ENCODE data around the gene ZNF532.
"Not testable (repeated sequence)": the region's sequence is repeated elsewhere in the genome, so short reads cannot be mapped to it uniquely, and the experiment has no call there.

Gene ZNF532

GRCh38 chr18:58842978-58843687, 21.5 kb upstream of the ZNF532 start:
- Mint-ChIP-seq H3K4me1 (no peaks in the 10 kb centered on the region), H3K27me3 (peaks cover 92% of the 10 kb centered on the region), H3K4me3 (no peak overlapping the region), H3K36me3 (no peaks in the 10 kb centered on the region), H3K9me3 (no peaks in the 10 kb centered on the region), H3K27ac (no peak overlapping the region)
- CTCF ChIA-PET = no interaction called here
- DNase-seq = no peak

GRCh38 chr18:58843688-58844035, 21.0 kb upstream of the ZNF532 start:
- Mint-ChIP-seq H3K9me3 (no peaks in the 10 kb centered on the region), H3K27ac (no peak overlapping the region), H3K27me3 (peaks cover 92% of the 10 kb centered on the region), H3K36me3 (no peaks in the 10 kb centered on the region), H3K4me3 (no peak overlapping the region), H3K4me1 (no peaks in the 10 kb centered on the region)
- DNase-seq = no peak
- CTCF ChIA-PET = no interaction called here

GRCh38 chr18:58844871-58845270, 19.8 kb upstream of the ZNF532 start:
- Mint-ChIP-seq H3K4me3 (no peak overlapping the region), H3K27me3 (peaks cover 90% of the 10 kb centered on the region), H3K36me3 (no peaks in the 10 kb centered on the region), H3K4me1 (no peaks in the 10 kb centered on the region), H3K9me3 (no peaks in the 10 kb centered on the region), H3K27ac (no peak overlapping the region)
- CTCF ChIA-PET = no interaction called here
- DNase-seq = no peak

GRCh38 chr18:58845928-58846724, 18.6 kb upstream of the ZNF532 start:
- H3K4me3 Mint-ChIP-seq = no peak overlapping the region
- H3K36me3 Mint-ChIP-seq = no peaks in the 10 kb centered on the region
- no peaks in the 10 kb centered on the region for H3K4me1 Mint-ChIP-seq
- CTCF ChIA-PET = interaction anchor here (0.7 kb wide), 1 partner anchor 325 kb away, joined by 3 read pairs; no protein-coding TSS in a partner anchor
- no peaks in the 10 kb centered on the region for H3K9me3 Mint-ChIP-seq
- peaks cover 89% of the 10 kb centered on the region for H3K27me3 Mint-ChIP-seq
- no peak for DNase-seq
- H3K27ac Mint-ChIP-seq = no peak overlapping the region

- Mint-ChIP-seq H3K9me3 (no peaks in the 10 kb centered on the region), H3K4me3 (no peak overlapping the region), H3K27me3 (peaks cover 81% of the 10 kb centered on the region), H3K36me3 (no peaks in the 10 kb centered on the region), H3K4me1 (no peaks in the 10 kb centered on the region), H3K27ac (no peak overlapping the region)
- no peak for DNase-seq
- CTCF ChIA-PET = no interaction called here
These were observed 17.1 kb upstream of the ZNF532 start for GRCh38 chr18:58847383-58848071.

GRCh38 chr18:58848685-58849084, 16.0 kb upstream of the ZNF532 start:
- H3K36me3 Mint-ChIP-seq = no peaks in the 10 kb centered on the region
- H3K9me3 Mint-ChIP-seq = no peaks in the 10 kb centered on the region
- no peak overlapping the region for H3K27ac Mint-ChIP-seq
- H3K27me3 Mint-ChIP-seq = peaks cover 81% of the 10 kb centered on the region
- CTCF ChIA-PET = no interaction called here
- no peak overlapping the region for H3K4me3 Mint-ChIP-seq
- H3K4me1 Mint-ChIP-seq = no peaks in the 10 kb centered on the region
- DNase-seq = no peak

- no peak for DNase-seq
- Mint-ChIP-seq H3K4me1 (no peaks in the 10 kb centered on the region), H3K27ac (no peak overlapping the region), H3K27me3 (peaks cover 63% of the 10 kb centered on the region), H3K9me3 (no peaks in the 10 kb centered on the region), H3K4me3 (no peak overlapping the region), H3K36me3 (no peaks in the 10 kb centered on the region)
- CTCF ChIA-PET = no interaction called here
These were observed 13.7 kb upstream of the ZNF532 start for GRCh38 chr18:58850786-58851469.

- peaks cover 54% of the 10 kb centered on the region for H3K27me3 Mint-ChIP-seq
These were observed 12.8 kb upstream of the ZNF532 start for GRCh38 chr18:58851856-58852255.

GRCh38 chr18:58852629-58853028, 12.0 kb upstream of the ZNF532 start:
- Mint-ChIP-seq H3K36me3 (no peaks in the 10 kb centered on the region), H3K9me3 (no peaks in the 10 kb centered on the region), H3K4me1 (no peaks in the 10 kb centered on the region), H3K4me3 (no peak overlapping the region), H3K27ac (no peak overlapping the region), H3K27me3 (peaks cover 46% of the 10 kb centered on the region)
- DNase-seq = no peak
- CTCF ChIA-PET = no interaction called here

More at GRCh38 chr18:58851856-58852255, 12.8 kb upstream of the ZNF532 start:
- Mint-ChIP-seq H3K27ac (no peak overlapping the region), H3K4me1 (no peaks in the 10 kb centered on the region), H3K9me3 (no peaks in the 10 kb centered on the region), H3K36me3 (no peaks in the 10 kb centered on the region), H3K4me3 (no peak overlapping the region)
- no peak for DNase-seq
- CTCF ChIA-PET = no interaction called here

GRCh38 chr18:58853561-58853960, 11.1 kb upstream of the ZNF532 start:
- Mint-ChIP-seq H3K27me3 (peaks cover 42% of the 10 kb centered on the region), H3K4me1 (no peaks in the 10 kb centered on the region), H3K4me3 (no peak overlapping the region), H3K9me3 (no peaks in the 10 kb centered on the region), H3K36me3 (no peaks in the 10 kb centered on the region), H3K27ac (no peak overlapping the region)
- CTCF ChIA-PET = no interaction called here
- no peak for DNase-seq

- H3K4me3 Mint-ChIP-seq, DNase-seq, CTCF ChIA-PET, H3K36me3 Mint-ChIP-seq, H3K9me3 Mint-ChIP-seq, H3K4me1 Mint-ChIP-seq, H3K27ac Mint-ChIP-seq: not testable (repeated sequence)
- peaks cover 40% of the 10 kb centered on the region for H3K27me3 Mint-ChIP-seq
These were observed 9.2 kb upstream of the ZNF532 start for GRCh38 chr18:58855521-58855920.

- no peak overlapping the region for H3K27ac Mint-ChIP-seq
- H3K4me1 Mint-ChIP-seq = no peaks in the 10 kb centered on the region
- no peaks in the 10 kb centered on the region for H3K36me3 Mint-ChIP-seq
- H3K4me3 Mint-ChIP-seq = no peak overlapping the region
- no peaks in the 10 kb centered on the region for H3K9me3 Mint-ChIP-seq
- CTCF ChIA-PET = no interaction called here
- peaks cover 46% of the 10 kb centered on the region for H3K27me3 Mint-ChIP-seq
- no peak for DNase-seq
These were observed 7.8 kb upstream of the ZNF532 start for GRCh38 chr18:58856881-58857280.

- CTCF ChIA-PET = no interaction called here
- Mint-ChIP-seq H3K27ac (no peak overlapping the region), H3K9me3 (no peaks in the 10 kb centered on the region), H3K27me3 (peaks cover 47% of the 10 kb centered on the region), H3K4me1 (peaks cover 4% of the 10 kb centered on the region), H3K36me3 (no peaks in the 10 kb centered on the region), H3K4me3 (no peak overlapping the region)
- DNase-seq = no peak
These were observed 5.8 kb upstream of the ZNF532 start for GRCh38 chr18:58858591-58859468.

- H3K27me3 Mint-ChIP-seq = peaks cover 58% of the 10 kb centered on the region
- H3K27ac Mint-ChIP-seq = no peak overlapping the region
- H3K9me3 Mint-ChIP-seq = no peaks in the 10 kb centered on the region
- H3K4me1 Mint-ChIP-seq = peaks cover 9% of the 10 kb centered on the region
- H3K4me3 Mint-ChIP-seq = no peak overlapping the region
- H3K36me3 Mint-ChIP-seq = no peaks in the 10 kb centered on the region
- CTCF ChIA-PET = no interaction called here
- DNase-seq = no peak
These were observed 4.8 kb upstream of the ZNF532 start for GRCh38 chr18:58859907-58860306.
